ENCODE measurements around the gene TAX1BP1.
"Not testable (repeated sequence)": the region's sequence is repeated elsewhere in the genome, so short reads cannot be mapped to it uniquely, and the experiment has no call there.

TAX1BP1 gene

DNA sequence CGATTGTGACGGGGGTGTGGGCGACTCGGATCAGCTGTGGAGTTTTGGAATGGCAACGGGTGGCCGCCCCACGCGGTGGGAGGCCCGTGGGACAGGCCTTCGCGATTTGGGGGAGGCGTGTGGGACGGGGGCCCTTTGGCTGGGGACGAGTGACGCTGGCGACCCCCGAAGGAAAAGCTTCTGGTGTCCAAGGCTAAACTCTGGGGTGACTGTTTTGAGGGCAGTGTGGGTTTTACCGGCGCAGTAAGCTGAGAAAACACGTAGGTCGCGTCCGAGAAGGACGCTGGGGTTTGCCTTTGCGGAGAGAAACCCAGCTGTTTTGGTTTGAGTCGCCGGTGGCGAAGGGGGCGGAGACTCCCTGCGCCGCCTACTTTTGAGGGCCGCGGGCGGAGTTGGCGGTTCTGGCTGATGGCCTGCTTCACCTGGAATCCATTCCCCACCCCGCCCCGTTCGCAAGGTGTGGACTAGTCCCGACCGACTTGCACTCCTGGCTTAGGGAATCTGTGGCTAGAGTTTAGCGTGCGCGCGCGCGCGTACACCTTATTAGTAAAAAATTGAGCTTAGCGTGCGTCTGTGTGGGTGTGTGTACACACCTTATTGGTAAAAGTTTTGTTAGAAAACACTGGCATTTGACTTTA is 606 bp downstream of the TAX1BP1 start:
- peak; percentile 94 for DNase-seq

- not testable (repeated sequence) for DNase-seq
Observed at GRCh38 chr7:27742091-27742710, 2.2 kb downstream of the TAX1BP1 start.

DNA sequence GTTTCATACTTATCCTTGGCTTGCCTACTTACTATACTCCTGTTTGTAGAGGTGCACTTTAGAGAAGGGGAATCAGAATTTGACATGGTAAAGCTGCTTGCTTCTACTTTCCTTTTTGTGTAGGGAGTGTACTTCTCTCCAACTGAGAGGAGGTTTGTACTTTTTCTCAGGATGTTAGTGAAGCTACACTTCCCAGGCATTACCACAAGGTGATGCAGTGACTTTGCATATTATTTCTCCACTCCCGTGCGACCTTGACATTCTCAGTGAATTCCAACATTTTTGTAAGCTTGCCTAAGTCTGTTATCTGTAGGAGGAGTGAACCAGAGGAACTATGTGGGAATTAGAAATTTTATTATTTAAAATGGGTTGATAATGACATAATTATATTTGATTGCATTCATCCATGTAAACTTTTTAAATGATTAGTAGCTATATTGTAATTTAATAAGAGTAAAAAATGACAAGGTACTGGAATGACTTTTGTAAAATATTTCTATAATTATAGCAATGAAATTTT is 5.2 kb downstream of the TAX1BP1 start:
- DNase-seq = no peak

GRCh38 chr7:27746486-27746885 is 6.5 kb downstream of the TAX1BP1 start:
- DNase-seq = no peak

DNA sequence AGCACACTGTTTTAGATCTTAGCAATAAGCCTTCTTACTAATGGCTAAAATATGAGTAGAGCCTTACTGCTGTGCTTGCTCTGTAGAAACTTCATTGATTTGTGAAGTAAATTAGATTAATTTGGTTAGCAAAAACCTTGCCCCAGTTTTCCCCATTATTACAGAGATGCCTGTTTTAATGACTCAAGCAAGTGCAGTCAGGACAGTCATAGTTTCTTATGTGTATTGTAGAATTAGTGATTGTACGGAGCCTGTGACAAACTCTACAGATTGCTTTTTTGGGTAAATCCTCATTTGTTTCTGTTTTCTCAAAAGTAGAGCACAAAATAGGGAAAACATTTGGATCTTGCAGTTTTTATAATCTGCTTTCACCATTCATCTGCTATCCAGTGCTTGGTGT is 7.0 kb downstream of the TAX1BP1 start:
- no peak for DNase-seq

DNA sequence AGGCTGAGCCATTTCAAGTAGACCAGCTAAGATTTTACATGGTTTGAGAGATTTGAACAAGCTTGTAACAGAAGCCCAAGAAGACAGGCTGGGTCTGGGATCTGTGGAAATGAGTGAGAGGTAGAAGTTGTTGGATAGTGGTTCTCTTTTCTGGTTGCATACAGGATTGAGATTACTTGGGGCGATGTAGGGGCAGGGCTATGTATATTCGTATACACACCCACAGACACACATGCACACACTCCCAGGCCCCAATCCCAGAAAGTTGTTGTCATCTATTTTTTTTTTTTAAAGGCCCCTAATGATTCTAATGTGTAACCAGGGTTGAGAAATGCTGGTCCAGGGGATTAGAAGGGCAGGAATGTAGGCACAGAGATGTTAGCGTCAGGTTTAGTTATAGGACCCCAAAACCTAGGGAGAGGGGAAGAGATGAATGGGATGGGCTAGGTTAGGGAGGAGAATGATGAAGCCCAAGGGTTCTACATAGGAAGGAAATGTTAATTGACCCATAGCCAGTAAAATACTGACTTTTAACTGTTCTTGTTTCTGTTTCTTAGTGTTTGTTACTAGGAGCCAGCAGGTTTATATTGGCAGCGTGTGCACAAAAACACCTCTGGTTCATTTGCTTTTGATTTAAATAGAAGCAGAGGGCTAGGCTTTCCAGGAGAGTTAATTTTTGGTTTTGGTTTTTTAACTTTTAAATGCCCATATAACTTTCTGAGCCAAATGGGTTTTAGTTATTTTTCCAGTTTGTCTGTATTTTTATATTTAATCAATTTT is 7.8 kb downstream of the TAX1BP1 start:
- DNase-seq = no peak

DNA sequence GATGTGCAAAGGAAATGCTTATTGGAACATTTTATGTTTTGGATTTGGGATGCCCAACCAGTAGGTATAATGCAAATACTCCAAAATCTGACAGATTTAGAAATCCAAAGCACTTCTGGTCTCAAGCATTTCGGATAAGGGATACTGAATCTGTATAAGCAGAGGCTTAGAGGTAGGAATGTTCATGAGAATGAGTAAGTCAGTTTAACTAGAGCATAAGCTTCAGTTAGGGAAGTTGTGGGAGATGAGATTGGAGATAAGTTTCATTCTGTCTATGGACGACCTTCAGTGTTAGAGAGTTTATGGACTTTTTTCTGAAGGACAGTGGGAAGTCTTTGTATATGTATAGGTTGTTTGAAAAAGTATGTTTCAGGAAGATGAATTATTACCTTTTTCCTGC is 10.4 kb downstream of the TAX1BP1 start:
- DNase-seq = no peak

- DNase-seq = no peak
Observed at GRCh38 chr7:27751888-27752660, 12.1 kb downstream of the TAX1BP1 start.

DNA sequence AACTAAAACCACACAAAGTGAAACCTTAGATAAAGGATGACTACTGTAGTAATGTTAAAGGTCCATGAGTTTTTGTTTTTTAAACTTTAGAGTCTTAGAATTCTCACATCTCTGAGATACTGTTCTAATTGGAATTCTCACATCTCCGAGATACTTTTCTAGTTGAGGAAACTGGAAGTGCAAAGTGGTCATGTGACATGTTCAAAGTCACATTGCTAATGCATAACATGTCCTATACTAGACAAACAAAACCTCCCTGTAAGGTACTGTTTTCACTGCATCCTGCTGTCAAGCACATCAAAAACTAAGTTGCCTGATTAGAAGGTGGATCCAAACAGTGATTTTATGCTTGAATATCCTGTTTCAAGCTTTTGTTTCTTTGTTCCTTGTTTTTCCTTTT is 13.9 kb downstream of the TAX1BP1 start:
- no peak for DNase-seq

GRCh38 chr7:27756298-27756697 is 16.3 kb downstream of the TAX1BP1 start:
- no peak for DNase-seq

DNA sequence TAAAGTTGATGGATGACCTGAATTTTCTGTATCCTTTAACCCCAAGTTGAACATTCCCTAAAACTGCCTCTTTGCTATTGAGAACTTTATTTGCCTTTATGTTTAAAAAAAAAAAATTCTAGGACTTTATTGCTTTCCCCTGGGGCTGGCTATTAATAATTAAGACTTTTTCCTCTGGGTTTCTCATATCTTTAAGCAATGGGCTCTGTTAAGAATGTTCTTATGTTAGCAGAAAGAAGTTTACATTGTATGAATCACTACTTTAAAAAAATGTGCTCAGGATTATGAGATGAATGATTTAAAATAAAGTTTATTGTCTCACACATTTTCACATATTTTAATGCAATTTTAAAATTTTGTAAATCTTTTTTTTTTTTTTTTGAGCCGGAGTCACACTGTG is 19.5 kb downstream of the TAX1BP1 start:
- no peak for DNase-seq

DNA sequence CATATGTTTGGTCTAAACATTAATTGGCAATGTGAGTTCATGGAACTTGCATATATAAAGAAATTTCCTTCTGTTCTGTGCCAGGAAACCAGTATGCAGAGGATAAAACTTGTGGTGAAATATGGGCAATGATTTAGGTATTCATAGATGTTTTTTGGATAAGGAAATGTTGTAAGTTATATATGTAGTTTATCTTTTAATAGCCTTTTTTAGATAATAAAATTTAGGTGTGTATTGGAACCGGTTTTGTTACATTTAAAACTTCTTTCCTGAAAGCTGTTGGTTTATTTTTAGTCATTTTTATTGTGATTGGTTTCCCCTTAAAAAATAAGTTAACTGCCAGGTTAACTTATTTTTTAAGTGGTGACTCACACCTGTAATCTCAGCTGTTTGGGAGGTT is 22.1 kb downstream of the TAX1BP1 start:
- DNase-seq = no peak

GRCh38 chr7:27763983-27764508 is 24.1 kb downstream of the TAX1BP1 start:
- DNase-seq = no peak

DNA sequence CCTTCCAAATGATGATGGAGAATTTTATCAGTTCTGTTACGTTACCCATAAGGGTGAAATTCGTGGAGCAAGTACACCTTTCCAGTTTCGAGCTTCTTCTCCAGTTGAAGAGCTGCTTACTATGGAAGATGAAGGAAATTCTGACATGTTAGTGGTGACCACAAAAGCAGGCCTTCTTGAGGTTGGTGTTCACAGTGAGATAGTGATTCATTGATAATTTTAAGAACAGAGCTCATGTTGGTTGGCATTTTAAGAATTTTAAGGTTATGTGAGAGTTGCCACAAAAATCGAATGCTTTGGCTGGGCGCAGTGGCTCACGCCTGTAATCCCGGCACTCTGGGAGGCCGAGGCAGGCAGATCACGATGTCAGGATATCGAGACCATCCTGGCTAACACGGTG is 25.9 kb downstream of the TAX1BP1 start:
- DNase-seq = no peak

GRCh38 chr7:27767374-27767773 is 27.4 kb downstream of the TAX1BP1 start:
- no peak for DNase-seq

DNA sequence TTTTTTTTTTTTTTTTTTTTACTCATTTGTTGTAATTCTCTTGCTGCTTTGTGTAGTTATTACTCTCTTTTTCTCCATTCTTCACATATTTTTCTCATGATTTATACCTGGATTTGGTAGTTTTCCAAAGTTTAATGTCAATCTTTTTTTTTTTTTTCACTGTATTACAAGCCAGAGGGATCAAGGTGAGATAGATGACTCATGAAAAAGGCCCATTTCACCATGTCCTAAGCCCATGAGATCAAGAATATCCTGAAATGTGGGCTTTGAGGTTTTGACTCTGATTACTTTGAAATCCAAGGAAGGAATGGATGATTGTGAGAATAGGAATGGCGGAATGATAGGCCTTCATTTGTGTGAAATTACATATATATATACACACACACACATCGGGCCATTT is 31.1 kb downstream of the TAX1BP1 start:
- no peak for DNase-seq

GRCh38 chr7:27774717-27775328 is 34.9 kb downstream of the TAX1BP1 start:
- no peak for DNase-seq

- DNase-seq = no peak
Observed at GRCh38 chr7:27775782-27776181, 35.8 kb downstream of the TAX1BP1 start.

DNA sequence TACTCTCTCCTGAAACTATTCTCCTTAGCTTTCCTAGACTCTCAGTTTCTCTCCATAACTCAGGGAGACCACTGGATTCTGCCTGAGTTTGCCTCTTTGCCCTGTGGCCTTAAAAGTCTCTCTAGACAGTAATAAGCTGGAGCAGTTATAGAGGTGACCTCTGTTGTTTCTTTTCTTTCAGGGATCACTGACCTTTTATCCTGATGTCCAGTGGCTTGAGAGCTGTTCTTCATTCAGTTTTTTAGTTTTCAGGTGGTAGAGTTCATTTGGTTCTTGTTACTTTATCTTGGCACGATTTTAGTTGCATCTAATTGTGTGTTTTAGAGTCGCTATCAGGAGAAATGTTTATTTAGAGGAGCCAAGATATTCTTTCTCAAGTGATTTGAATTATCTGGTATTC is 37.7 kb downstream of the TAX1BP1 start:
- DNase-seq = no peak

GRCh38 chr7:27779873-27780272 is 39.9 kb downstream of the TAX1BP1 start:
- no peak for DNase-seq

DNA sequence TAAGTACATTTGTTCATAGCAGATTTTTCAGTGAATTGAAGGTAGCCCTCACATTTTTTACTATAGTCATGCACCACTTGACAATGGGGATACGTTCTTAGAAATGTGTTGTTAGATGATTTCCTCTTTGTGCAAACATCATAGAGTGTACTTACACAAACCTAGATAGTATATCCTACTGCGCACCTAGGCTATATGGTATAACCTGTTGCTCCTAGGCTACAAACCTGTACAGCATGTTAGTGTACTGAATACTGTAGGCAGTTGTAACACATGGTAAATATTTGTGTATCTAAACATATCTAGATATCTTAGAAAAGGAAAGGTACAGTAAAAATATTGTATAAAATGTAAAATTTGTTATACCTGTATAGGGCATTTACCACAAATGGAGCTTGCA is 41.2 kb downstream of the TAX1BP1 start:
- DNase-seq = no peak

- DNase-seq = no peak
Observed at GRCh38 chr7:27782849-27783248, 42.9 kb downstream of the TAX1BP1 start.
